NCI-H187 treated with DMSO at 0.1 percent for 48 hours (cell line): ENCODE results near the gene SERPINA4.
"Not testable (repeated sequence)": the region's sequence is repeated elsewhere in the genome, so short reads cannot be mapped to it uniquely, and the experiment has no call there.

Experiments used
- DNase-seq: peaks from one replicate; lab custom pipeline; 2025; lab: John Stamatoyannopoulos, UW

The SERPINA4 gene

DNA sequence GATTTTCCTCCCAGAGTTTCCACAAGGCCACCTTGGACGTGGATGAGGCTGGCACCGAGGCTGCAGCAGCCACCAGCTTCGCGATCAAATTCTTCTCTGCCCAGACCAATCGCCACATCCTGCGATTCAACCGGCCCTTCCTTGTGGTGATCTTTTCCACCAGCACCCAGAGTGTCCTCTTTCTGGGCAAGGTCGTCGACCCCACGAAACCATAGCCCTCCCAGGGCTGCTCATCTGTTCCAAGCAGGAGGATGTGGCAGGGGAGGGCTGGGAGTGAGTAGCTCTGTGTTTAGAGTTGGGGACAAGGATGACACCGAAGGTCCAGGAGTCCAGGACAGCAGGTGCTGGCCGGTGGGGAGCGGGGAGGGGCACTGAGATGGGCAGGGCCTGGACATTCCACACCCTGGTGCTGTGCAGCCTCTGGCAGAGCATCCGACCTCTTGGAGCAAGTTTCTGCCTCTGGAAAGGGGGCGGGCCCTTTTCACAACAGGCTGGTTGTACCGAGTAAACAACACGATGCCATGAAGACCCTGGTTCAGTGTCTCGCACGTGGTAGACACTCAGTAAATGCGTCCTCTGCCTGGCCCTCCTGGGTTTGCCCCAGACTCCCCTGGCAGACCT, 8.2 kb downstream of the SERPINA4 start:
- DNase-seq: no peak

DNA sequence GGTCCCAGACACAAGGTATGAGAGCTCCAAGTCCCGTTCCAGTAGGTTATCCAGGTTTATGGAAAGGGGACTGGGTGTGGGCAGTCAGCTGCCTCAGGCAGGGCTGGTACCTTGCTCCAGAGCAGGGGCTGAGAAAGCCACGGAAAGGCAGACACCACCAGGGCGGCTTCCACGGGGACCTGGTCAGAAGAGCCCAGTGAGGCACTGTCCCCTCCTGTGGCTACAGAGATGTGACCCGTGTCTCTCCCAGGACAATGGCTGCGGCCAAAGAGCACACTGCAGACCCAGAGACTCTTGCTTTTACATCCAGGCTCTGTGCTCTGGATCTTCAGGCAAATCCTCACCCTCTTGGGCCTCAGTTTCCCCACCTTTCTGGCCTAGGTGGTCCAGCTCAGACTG, 8.8 kb downstream of the SERPINA4 start:
- DNase-seq: no peak

DNA sequence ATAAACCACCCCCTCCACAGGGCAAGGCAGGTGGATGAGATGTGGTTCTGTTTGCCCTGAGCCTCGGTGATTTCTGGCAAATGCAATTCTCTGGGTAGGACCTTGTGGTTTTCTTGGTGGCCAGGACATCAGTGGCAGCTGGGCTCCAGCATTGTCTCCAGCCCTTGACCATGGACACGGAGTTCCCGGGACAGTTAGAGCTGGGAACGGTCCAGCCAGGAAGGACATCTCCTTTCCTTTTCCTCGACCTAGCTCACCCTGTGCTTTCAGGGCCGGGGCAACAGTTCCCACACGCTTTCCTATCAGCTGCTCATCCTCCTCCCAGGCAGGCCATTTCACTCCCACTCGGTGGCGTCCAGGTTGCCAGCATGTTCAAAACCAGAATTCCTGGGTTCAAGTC, 9.2 kb downstream of the SERPINA4 start:
- no peak for DNase-seq

DNA sequence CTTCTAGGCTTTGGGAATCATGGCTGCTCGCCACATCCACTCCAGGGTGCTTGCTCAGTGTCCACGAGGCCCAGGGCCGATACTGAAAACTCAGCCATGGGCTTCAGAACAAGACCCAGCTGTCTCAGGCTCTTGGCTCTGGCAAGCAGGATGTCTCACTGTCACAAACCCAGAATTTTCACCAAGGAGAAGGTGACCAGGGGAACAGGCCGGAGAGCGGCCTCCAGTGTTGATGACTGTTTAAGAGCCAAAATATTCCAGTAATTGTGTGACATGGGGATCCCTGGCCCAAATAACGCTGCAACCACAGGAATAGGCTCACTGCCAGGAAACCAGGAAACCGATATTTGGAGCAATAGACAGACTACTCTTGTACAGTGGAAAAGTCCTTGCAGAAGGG, 10.2 kb downstream of the SERPINA4 start:
- DNase-seq: no peak

DNA sequence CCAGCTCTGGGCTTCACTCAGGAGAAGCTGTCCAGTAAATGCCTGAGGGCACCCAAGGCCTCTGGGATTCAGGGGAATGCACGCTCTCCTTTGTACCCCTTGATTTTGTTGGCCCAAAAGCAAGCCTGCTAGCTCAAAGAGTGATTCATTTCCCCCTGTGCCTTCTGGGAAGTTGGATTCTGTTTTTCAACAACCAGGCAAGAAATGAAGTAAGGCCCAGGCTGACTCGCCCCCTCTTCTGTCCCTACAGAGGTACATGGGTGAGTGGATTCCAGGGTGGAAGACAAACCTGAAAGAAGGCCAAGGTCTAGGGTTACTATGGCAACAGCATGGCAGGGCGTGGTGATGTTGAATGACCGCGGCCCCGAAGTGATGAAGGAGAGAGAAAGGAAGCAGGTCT, 10.7 kb downstream of the SERPINA4 start:
- DNase-seq: no peak

DNA sequence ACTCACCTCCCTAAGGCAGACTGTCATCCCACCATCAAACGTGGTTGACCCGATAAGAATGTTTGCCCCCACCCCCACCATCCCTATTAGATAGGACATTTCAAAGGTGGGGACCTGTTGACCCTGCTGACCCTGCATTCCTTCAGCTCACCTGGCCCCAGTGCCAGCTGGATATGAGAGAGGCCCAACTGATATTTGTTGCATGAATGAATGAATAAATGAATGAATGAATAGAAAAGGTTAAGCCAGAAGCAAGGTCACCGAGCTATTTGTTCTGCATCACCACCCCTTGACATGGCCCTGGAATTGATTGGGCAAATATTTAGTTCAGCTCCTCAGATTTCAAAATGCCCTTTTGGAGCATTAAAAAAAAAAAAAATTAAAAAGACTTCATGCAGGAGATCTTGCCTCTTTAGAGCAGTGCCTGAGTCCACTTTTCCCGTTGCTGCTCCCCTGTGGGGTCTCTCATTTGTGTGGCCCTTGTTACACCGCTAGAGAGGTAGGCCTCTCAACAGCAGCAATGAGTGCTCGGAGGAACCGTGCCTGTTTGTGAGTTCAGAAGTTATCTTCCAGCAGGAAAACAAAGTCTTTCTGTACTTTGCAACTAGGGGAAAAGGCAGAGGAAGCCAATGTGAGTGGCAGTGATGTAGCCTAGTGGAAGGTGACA, 11.5 kb downstream of the SERPINA4 start:
- DNase-seq: no peak

DNA sequence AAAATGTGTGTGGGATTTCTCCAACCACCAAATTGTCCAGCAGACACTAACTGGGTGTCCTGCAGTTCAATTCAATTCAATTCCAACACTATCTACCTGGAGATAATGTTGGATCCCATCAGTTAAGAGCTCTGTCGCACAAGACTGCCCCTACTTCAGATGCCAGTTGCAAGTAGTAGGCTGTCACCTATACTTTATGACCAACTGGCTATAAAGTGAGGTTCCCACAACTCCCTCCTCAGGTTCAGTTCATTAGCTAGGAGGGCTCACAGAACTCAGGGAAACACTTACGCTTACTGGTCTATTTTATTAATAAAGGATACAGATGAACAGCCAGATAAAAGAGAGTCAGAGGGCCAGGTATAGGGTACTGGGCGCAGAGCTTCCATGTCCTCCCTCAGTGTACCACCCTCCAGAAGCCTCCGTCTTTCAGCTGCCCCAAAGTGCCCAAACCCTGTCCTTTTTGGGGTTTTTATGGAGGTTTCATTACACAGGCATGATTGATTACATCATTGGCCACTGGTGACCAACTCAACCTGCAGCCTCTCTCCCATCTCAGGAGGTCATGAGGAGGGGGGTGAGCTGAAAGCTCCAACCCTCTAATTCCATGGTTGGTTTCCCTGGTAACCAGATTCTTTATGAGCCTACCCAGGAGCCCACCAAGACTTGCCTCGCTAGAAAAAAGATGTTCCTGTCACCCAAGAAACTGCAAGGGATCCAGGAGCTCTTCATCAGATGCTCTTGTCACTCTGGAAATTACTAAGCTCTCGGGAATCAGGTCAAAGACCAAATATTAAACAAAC, 12.4 kb downstream of the SERPINA4 start:
- no peak for DNase-seq

DNA sequence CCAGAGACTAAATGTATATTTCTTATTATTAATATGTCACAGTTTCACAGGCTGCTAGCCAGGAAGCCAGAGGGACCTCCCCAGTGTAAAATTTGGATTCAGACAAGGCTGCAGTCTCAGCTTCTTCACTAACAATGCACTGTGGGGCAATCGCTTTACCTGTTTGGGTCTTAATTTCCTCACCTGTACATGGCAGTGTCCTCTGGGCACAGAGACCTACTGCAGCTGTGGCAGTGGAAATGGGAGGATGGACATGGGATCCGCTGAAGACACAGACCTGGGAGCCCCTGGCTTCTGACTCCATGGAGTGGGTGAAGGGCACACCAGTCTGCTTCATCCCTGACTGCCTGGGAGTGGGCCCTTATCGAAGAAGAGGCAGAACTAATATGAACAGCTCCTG, 13.1 kb downstream of the SERPINA4 start:
- DNase-seq: no peak

DNA sequence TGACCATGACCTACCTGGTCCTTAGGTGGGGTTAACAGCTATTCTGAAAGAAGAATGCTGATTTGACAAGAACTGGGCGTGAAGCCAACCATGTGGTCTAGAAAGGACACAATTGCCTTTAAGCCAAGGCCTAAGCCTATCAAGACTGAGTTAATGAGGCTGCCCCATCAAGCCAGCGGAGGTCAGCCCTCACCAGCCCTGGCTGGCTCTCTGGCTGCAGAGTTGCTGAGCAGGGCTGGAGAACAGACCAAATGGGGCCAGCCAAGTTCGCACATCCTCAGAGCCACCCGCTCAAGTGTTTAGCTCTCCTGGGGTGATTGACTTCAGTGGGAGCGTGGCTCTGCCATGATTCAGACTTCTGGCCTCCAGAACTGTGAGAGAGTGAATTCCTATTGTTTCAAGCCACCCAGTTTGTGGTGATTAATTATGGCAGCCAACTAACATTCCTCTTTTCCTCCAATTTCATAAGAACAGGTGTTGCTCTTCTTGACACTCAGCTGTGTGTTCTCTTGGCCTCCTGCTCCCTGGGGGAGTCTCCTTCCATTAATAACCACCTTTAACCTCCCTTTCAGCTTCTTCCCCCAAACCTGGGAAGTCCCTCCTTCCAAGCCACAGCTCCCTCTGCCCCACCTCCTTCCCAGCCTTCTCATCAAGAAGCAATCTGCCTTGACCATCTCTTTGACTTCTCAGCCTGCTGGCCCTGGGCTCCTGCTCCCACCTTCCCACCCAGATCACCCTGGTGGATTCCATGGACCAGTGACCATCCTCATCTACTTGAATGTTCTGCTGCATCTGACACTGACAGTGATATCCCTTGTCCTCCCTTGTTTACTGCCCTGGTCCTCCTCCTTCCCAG, 14.7 kb downstream of the SERPINA4 start:
- no peak for DNase-seq

DNA sequence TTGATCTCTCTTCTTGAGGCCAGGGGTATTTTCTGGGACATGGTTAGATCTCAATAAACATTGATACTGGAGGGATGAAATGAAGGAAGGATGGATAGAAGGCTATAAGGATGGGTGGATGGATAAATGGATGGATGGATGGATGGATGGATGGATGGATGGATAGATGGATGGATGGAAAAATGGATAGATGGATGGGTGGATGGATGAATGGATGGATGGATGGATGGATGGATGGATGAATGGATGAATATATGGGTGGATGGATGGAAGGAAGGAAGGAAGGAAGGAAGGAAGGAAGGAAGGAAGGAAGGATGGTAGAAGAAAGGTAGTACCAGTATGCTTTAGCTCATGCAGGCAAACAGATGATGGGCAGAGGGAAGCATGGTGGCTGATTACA, 16.2 kb downstream of the SERPINA4 start:
- not testable (repeated sequence) for DNase-seq

DNA sequence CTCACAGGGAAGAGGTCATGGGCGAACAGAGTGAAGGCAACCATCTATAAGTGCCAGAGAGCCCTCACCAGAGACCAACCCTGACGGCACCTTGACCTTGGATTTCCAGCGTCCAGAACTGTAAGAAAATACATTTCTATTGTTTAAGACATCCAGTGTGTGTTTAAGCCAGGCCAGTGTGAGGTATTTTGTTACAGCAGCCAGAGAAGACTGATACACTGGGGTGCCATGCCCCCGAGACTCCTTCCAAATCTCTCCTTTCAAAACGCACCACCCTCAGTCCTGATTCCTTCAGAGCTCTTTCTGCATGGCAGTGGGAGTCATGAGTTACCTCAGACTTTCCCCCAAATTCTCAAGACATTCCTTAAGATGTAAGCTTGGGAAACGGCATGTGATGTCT, 17.5 kb downstream of the SERPINA4 start:
- no peak for DNase-seq

DNA sequence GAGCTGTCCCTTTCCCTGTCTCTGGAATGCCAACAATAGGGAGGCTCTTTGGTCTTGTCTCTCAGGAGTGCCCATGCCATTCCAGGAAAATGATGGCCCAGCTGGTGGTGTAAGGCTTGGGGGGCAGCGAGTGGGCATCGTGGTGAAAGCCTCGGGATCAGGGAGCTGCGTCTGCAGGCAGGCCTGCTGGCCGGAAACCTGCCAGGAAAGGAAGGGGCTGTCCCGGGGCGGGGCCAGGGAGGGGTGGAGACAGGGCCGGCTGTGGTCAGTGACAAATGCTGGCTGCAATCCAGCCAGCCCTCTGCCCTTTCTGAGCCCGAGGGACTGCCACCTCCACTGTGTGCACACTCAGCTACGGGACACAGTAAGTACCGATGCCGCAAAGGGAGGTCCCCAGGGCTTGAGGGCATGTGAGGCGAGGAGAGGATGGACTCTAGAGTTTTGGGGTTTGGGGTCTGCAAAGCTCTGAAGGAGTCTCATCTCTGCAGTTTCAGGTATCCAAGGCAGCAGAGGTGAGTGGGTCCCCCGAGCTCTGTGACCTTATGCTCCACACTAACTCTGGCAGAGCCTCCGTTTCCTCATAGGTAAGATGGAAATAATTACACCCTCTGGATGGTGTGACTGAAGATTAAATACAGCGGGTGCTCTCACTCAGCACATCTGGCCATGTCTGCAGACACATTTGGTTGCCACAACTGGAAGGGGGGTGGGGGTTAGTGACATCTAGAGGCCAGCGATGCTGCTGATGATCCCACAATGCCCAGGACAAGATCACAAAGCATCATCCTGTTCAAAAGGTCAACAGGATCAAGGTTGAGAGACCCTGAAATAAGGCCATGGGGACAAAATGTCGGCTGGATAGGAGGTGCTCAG, 20.1 kb downstream of the SERPINA4 start, which contains the start of gene SERPINA5:
TSS of gene SERPINA5 (plus strand) at position 300 of the 873 bp plus-strand sequence. CDS start 5,937 bp downstream, outside the sequence.
- DNase-seq: no peak

DNA sequence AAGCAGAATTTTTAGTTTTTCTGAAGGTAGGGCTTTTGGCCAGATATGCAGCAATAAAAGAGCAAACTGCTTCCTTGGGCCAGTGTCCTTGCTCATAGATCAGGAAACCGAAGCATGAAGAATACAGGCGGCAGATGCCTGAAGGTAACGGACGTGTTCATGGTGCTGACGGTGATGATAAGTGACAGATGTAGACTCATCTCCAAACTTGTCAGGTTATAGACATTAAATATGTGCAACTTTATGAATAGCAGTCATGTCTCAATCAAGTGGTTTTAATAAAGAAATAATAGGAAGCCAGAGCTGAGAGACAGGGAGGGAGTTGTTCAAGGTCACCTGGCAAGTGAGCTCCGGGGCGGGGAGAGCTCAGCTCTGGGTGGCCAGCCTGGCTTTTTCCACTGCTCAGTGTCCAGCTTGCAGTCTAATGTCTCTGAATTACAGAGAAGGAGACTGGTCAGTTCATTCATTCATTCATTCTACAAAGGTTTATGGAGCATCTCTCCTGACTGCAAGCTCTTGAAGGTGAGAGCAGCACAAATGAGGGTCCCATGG, 21.0 kb downstream of the SERPINA4 start:
- DNase-seq: no peak

DNA sequence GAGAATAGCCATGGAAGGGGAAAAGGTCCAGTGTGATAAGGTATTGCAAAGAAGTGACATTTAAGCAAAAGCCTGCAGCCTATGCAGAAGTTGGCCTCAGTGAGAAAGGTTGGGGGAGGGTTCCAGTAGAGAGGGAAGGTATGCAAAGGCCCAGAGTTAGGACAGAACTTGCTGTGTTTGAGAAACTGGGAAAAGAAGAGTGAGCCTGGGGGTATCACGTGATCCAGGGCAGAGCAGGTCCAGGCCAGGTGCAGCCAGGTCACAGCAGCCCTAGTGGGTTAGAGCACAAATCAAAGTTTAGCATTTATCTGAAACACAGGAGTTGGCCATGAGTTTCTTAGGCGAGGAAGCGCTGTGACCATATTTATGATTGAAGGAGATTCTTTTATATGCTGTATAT, 21.6 kb downstream of the SERPINA4 start:
- DNase-seq: no peak

DNA sequence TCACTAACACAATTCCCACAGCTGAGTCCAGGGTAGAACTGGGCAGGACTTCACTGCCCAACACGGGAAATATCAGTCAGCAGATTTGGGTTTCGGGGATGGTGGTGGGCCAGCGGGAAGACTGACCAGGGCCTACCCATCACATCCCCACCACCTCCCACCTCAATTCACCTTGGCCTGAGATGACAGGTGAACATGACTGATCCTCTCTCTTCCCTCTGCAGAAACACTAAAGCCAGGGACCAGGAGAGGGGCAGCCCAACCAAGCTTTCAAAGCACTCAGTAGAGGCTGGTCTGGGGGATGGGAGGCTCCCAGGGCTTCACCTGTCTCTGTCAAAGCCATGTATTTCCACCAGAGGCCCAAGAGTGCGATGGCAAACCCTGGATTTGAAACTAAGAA, 22.3 kb downstream of the SERPINA4 start:
- no peak for DNase-seq

DNA sequence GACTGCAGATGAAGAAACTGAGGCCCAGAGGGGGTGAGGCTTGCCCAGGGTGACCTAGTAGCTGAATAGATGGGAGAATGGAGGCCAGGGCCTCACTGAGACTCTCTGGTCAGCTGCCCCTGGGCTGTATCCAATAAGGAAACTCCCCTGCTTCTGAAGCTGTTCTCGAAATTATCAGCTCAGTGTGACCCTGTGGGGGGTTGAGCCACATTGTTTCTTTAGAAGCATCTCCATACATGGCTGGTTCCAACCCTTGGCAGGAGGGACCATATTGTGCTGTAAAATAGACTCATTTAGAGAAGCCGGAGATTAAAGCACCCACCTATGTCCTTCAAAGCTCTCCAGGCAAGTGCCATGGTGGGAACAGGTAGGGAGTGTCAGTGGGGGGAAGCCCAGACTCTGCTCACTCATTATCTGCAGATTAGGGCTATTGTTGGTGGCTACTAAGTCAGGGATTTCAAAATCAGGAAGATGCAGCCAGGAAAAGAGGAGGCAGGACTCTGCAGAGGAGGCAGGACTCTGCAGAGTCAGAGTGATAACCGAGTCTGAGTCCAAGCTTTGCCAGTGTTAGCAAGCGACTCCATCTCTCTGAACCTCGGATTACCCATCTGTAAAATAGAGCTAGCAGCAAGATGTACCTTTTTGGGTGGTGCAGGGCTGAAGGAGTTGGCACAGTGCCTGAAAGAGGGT, 23.5 kb downstream of the SERPINA4 start:
- DNase-seq: no peak

DNA sequence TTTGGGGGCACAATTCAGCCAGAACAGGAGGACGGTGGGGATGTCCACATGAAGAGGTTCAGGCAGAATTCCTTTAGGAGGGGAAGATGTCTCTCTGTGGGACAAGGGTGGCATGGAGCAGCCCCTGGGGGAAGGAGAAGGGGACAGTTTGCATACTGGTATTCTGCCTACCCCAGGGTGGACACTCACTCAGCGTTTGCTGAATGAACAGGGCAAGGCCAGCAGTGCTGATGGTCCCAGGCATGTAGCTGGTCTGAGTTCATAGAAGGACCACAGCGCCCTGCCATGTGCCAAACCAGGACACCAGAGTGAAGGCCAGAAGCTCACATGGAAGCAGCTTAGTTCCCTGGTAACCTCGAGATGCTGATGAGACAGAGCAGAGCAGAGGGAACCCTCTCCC, 25.4 kb downstream of the SERPINA4 start:
- no peak for DNase-seq

DNA sequence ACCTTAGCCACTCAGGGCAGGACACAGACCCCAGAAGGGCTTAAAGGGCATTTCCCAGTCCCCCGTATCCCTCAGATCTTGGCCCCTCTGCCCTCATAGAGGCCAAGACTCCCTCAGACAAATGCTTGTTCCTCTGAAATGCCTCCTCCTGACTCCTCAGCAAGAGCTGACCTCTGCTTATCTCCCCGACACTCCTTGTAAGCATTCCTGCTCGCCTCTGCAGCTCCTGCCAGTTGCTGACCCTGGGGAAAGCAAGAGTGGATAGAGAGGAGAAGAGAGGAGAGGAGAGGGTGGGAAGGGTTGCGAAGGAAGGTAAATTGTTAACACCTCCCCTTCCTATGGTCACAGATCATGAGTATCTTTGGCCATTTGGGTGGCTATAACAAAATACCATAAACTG, 27.1 kb downstream of the SERPINA4 start:
- no peak for DNase-seq

DNA sequence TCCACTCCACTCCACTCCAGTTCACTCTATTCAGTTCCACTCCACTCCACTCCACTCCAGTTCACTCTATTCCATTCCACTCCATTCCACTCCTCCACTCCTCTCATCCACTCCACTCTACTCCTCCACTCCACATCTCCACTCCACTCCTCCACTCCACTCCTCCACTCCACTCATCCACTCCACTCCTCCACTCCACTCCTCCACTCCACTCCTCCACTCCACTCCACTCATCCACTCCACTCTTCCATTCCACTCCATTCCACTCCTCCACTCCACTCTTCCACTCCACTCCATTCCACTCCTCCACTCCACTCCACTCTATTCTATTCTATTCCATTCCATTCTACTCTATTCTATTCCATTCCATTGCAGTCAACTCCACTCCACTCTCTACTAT, 29.8 kb downstream of the SERPINA4 start:
- DNase-seq: no peak

DNA sequence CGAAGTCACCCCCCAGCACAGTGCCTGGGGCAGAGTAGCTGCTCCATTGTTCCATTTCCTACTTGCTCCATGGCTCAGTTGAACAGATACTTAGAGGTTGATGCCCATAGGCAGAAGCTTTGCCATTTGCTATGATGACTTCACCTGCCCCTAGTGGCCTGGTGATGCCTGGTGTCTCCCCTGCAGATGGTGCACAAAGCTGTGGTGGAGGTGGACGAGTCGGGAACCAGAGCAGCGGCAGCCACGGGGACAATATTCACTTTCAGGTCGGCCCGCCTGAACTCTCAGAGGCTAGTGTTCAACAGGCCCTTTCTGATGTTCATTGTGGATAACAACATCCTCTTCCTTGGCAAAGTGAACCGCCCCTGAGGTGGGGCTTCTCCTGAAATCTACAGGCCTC, 30.6 kb downstream of the SERPINA4 start:
- no peak for DNase-seq
